Mesothelial cell of epicardium (in vitro differentiated cells): ENCODE data around the gene PRRG3. TPM values are rescaled to one million over a fixed set of nuclear protein-coding genes. Genes with fewer than 3 reads are reported as not detected.

Experiments used
- DNase-seq, 2 experiments: peaks; one replicate each; pipeline ENCODE4 v3.0.0; 2021; ENCODE audit warnings: low spot score in 2 of 2; ENCODE audit not compliant: unreplicated experiment in 2 of 2
- H3K27ac Mint-ChIP-seq: 2 replicates; pipeline ENCODE4 v1.8.0; 2021; ENCODE audit warnings: mixed read lengths
- H3K27me3 Mint-ChIP-seq: 2 replicates; pipeline ENCODE4 v1.8.0; 2021; ENCODE audit warnings: low read depth, mixed read lengths
- H3K36me3 Mint-ChIP-seq: 2 replicates; pipeline ENCODE4 v1.8.0; 2021; ENCODE audit warnings: mixed read lengths
- H3K4me1 Mint-ChIP-seq: 2 replicates; pipeline ENCODE4 v1.8.0; 2021; ENCODE audit warnings: mixed read lengths
- H3K4me3 Mint-ChIP-seq: 2 replicates; pipeline ENCODE4 v1.8.0; 2021; ENCODE audit warnings: mild to moderate bottlenecking, moderate library complexity, mixed read lengths
- H3K9me3 Mint-ChIP-seq: 2 replicates; pipeline ENCODE4 v1.8.0; 2021; ENCODE audit warnings: mixed read lengths
- total RNA-seq: library from RNA; stranded (reverse); gene quantifications from 3 replicates; pipeline ENCODE4 v1.2.1, GENCODE V29; 2021
- TF ChIP-seq, protein P1 (sequence below): fragments of 200-600 bp; sonication (generic); IDR thresholded peaks from one replicate; pipeline ENCODE4 v1.5.0; 2021; ENCODE audit warnings: antibody characterized with exemption; ENCODE audit not compliant: unreplicated experiment

PRRG3 gene
- total RNA-seq, 1 donor from 2014 or later = 2.5 TPM

- TF ChIP-seq, protein P1, sequence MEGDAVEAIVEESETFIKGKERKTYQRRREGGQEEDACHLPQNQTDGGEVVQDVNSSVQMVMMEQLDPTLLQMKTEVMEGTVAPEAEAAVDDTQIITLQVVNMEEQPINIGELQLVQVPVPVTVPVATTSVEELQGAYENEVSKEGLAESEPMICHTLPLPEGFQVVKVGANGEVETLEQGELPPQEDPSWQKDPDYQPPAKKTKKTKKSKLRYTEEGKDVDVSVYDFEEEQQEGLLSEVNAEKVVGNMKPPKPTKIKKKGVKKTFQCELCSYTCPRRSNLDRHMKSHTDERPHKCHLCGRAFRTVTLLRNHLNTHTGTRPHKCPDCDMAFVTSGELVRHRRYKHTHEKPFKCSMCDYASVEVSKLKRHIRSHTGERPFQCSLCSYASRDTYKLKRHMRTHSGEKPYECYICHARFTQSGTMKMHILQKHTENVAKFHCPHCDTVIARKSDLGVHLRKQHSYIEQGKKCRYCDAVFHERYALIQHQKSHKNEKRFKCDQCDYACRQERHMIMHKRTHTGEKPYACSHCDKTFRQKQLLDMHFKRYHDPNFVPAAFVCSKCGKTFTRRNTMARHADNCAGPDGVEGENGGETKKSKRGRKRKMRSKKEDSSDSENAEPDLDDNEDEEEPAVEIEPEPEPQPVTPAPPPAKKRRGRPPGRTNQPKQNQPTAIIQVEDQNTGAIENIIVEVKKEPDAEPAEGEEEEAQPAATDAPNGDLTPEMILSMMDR = no peak
- Mint-ChIP-seq H3K9me3 (peaks cover 32% of the 10 kb centered on the region), H3K4me3 (no peak overlapping the region), H3K27ac (no peak overlapping the region), H3K4me1 (no peaks in the 10 kb centered on the region), H3K27me3 (peaks cover 43% of the 10 kb centered on the region), H3K36me3 (no peaks in the 10 kb centered on the region)
- no peak for DNase-seq
Observed at GRCh38 chrX:151736685-151737084, 41.4 kb downstream of the PRRG3 start.

DNA sequence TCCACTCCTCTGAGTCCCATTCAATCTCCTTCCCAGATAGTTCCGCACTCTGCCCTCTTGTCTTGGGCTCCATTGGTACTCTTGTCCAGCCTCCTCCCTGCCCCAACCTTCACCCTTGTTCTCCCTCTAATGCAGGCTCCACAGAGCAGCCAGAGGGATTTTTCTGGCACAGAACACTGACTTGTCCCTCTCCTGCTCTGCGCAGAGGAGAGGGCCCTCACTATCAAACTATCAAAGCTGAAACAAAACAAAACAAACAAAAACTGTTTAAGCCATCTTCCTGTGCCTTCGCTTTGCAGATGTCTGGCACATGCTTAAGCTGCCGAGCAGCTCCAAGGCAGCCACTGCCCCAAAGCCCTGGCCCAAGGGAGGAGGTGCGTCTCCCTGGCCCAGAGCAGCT is 42.2 kb downstream of the PRRG3 start:
- Mint-ChIP-seq H3K36me3 (no peaks in the 10 kb centered on the region), H3K9me3 (peaks cover 37% of the 10 kb centered on the region), H3K4me1 (no peaks in the 10 kb centered on the region)

DNA sequence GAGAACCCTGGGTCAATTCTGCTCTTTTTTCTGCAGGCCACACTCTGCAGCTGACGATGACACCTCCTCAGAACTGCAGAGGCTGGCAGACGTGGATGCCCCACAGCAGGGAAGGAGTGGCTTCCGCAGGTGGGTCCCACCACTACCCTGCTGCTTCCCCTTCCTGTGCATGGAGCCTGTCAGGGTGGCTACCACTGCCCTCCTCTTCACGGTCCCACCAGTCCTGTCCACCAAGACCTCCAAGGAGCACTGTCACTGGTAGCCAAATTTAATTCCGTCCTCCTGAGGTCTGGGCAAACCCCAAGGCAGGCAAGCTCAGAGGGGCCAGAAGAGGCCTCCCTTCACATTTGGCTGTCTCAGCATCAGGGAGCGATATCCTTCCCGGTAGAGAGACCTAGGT is 43.5 kb downstream of the PRRG3 start:
- Mint-ChIP-seq H3K9me3 (peaks cover 45% of the 10 kb centered on the region), H3K4me1 (no peaks in the 10 kb centered on the region), H3K27me3 (peaks cover 25% of the 10 kb centered on the region), H3K27ac (no peak overlapping the region), H3K36me3 (no peaks in the 10 kb centered on the region), H3K4me3 (no peak overlapping the region)
- DNase-seq = no peak
- TF ChIP-seq, protein P1 = no peak

More for the DNA sequence above, 42.2 kb downstream of the PRRG3 start:
- H3K27me3 Mint-ChIP-seq = peaks cover 35% of the 10 kb centered on the region
- H3K27ac Mint-ChIP-seq = no peak overlapping the region
- DNase-seq = no peak
- H3K4me3 Mint-ChIP-seq = no peak overlapping the region
- TF ChIP-seq, protein P1 = no peak

- H3K27ac Mint-ChIP-seq = no peak overlapping the region
- no peak for DNase-seq
- no peak overlapping the region for H3K4me3 Mint-ChIP-seq
- no peaks in the 10 kb centered on the region for H3K36me3 Mint-ChIP-seq
- H3K27me3 Mint-ChIP-seq = peaks cover 4% of the 10 kb centered on the region
- TF ChIP-seq, protein P1 = no peak
- no peaks in the 10 kb centered on the region for H3K4me1 Mint-ChIP-seq
- H3K9me3 Mint-ChIP-seq = peaks cover 30% of the 10 kb centered on the region
Observed at GRCh38 chrX:151741606-151742005, 46.3 kb downstream of the PRRG3 start.

- DNase-seq = no peak
- Mint-ChIP-seq H3K36me3 (no peaks in the 10 kb centered on the region), H3K27me3 (peaks cover 4% of the 10 kb centered on the region), H3K9me3 (peaks cover 37% of the 10 kb centered on the region), H3K4me1 (no peaks in the 10 kb centered on the region), H3K4me3 (no peak overlapping the region), H3K27ac (no peak overlapping the region)
- TF ChIP-seq, protein P1 = no peak
Observed at GRCh38 chrX:151742311-151742710, 47.1 kb downstream of the PRRG3 start.
